Kidney epithelial cell (primary cell): Measurements from ENCODE around the gene HOXB7. TPM values are rescaled to one million over a fixed set of nuclear protein-coding genes. Genes with fewer than 3 reads are reported as not detected.

Experiments
- DNase-seq: peaks from one replicate; pipeline ENCODE4 v3.0.0-alpha.2; 2010; ENCODE audit warnings: low read depth
- H3K27me3 ChIP-seq: 2 replicates; pipeline ENCODE4 v1.6.0; 2011; ENCODE audit warnings: low read length; ENCODE audit not compliant: control insufficient read depth, insufficient read depth
- H3K36me3 ChIP-seq: 2 replicates; pipeline ENCODE4 v1.5.1; 2011; ENCODE audit warnings: low read length; ENCODE audit not compliant: control insufficient read depth, insufficient read depth
- H3K4me3 ChIP-seq: 2 replicates; pipeline ENCODE4 v1.5.1; 2011; ENCODE audit warnings: low read depth, mild to moderate bottlenecking, control low read depth, low read length
- total RNA-seq: library from RNA; depleted of rRNA; stranded (reverse); fragments of >200 nt; gene quantifications from 2 replicates; pipeline ENCODE4 v1.2.3, GENCODE V29; 2015
- TF ChIP-seq, protein P1 (sequence below): IDR thresholded peaks from 2 replicates; pipeline ENCODE4 v1.5.1; 2011; ENCODE audit warnings: mild to moderate bottlenecking, moderate library complexity, low read length, control low read depth, inconsistent platforms; ENCODE audit not compliant: insufficient read depth, poor library complexity, severe bottlenecking

Gene HOXB7
- total RNA-seq, 1 donor from 2014 or later, result 27.2 TPM

DNA sequence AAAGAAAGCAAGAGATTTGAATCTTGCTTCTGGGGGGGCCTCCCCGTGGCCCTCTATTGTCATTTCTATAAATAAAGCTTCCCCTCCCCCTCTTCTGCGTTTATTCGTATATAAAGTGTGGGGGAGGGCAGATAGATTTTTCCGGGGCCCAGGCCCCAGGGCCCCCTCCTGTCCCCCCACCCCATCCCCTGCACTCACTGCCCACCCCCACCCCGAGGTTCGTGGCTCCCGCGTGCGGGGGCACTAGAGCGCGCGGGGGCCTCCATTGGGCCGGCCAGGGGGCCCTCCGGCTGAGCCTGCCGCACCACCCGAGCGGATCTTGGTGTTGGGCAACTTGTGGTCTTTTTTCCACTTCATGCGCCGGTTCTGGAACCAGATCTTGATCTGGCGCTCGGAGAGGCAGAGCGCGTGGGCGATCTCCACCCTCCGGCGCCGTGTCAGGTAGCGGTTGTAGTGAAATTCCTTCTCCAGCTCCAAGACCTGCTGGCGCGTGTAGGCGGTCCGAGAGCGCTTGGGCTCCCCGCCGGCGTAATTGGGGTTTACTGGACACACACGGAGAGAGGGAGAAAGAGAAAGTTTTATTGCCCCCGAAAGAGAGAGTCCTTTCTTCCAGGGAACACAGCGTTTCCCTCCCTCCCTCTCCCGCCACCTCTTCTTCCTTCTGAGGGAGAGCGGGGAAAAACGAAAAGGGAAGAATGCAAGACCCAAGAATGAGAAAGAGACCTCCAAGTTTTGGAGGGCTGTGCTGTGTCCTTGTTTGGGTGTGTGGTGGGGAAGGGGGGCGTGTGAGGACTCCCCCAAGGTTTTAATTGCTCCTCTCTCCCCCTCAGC is 34.1 kb downstream of the HOXB7 start:
- H3K27me3 ChIP-seq, result no peaks in the 10 kb centered on the region

DNA sequence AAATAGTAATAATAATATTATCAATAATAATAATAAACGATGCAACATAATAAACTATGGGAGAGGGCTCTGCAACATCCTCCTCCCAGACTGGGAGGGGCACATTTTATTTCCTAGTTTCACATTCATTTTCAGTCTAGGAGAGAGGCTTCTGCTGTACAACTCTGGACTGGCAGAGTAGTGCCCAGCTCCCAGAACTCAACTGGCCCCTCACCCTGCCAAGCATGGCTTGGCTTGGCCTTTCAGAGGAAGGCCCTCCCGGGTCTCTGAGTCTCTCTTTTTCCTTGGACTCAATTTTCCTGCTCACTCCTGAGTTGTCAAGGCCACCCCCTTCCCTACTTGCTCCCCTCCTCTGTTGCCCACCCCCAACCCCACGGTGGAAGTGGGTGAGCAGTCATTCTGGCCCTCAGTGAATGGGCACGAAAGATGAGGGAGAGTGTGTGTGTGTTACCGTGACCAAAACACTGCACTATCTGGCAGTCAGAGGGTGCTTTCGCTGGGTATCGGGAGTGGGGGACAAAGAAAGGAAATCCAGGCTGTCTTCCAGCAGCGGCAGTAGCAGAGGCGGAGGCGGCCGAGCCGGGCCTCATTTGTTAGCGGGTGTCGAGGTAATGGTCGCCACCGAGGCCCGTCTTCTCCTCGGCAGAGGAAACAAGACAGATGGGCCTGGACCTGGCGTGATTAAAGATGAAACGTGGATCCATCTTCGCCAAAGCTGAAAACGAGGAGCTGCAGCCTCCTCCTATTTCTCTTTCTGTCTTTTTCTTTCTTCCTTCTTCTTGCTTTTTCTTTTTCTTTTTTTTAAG is 34.9 kb downstream of the HOXB7 start:
- TF ChIP-seq, protein P1, sequence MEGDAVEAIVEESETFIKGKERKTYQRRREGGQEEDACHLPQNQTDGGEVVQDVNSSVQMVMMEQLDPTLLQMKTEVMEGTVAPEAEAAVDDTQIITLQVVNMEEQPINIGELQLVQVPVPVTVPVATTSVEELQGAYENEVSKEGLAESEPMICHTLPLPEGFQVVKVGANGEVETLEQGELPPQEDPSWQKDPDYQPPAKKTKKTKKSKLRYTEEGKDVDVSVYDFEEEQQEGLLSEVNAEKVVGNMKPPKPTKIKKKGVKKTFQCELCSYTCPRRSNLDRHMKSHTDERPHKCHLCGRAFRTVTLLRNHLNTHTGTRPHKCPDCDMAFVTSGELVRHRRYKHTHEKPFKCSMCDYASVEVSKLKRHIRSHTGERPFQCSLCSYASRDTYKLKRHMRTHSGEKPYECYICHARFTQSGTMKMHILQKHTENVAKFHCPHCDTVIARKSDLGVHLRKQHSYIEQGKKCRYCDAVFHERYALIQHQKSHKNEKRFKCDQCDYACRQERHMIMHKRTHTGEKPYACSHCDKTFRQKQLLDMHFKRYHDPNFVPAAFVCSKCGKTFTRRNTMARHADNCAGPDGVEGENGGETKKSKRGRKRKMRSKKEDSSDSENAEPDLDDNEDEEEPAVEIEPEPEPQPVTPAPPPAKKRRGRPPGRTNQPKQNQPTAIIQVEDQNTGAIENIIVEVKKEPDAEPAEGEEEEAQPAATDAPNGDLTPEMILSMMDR, result no peak
- H3K27me3 ChIP-seq, result no peaks in the 10 kb centered on the region
- H3K4me3 ChIP-seq, result peak overlapping the region; percentile 68
- peaks cover 3% of the 10 kb centered on the region for H3K36me3 ChIP-seq
- no peak for DNase-seq

More for the DNA sequence above, 34.1 kb downstream of the HOXB7 start:
- Histone ChIP-seq H3K4me3 (peak overlapping the region; percentile 68), H3K36me3 (peaks cover 3% of the 10 kb centered on the region)
- DNase-seq, result no peak
- TF ChIP-seq, protein P1, result no peak

DNA sequence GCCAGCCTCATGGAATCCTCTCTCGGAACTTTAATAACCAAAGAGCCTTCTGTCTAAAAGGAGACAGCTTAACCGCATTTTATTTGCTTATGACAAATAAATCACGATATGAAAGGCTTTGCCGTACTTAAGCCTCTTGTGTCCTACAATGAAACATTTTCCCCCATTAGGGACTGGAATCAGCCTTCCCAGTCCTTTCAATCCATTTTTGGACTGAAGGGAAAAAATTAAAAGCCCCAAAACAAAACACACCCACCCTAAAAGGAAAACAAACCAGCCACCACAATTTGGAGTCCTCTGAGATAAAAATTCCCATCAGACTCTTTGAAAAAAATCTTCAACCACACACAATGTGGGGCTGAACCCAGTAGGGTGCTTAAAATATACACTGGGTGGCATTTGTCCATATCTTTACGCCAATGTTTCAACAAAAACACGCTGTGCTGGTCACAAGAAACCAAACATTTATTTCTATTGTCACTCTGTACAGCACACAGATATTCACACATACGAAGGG is 35.7 kb downstream of the HOXB7 start:
- Histone ChIP-seq H3K4me3 (peak overlapping the region; percentile 27), H3K27me3 (no peaks in the 10 kb centered on the region), H3K36me3 (peaks cover 3% of the 10 kb centered on the region)
- DNase-seq, result no peak
- TF ChIP-seq, protein P1, result no peak

DNA sequence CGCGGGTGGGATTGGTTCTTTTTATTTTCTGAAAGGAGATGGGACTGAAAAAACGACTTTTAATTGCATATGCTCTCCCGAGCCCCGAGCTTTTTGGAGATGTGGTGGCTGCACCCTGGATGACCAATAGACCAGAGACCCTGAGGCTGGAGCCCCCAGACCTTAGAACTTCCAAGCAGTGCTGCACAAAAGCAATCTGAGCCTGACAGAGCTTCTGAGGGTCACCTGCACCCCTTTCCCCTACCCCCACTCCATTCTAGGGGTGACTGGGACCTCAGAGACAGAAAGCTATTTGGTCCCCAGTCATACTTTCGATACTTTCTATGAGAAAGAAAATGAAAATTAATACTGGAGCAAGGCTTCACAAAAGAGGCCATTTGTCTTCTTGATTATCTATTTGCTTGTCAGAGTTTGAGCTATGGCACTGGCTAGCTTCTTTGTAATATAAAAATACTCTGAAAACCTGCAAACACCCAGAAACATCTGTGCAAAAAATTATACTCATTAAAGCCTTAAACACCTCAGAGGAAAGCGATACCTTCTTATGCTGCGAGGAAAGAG is 36.2 kb downstream of the HOXB7 start:
- peak overlapping the region; percentile 27 for H3K4me3 ChIP-seq
- peaks cover 3% of the 10 kb centered on the region for H3K36me3 ChIP-seq
- no peak for DNase-seq
- no peaks in the 10 kb centered on the region for H3K27me3 ChIP-seq
- TF ChIP-seq, protein P1, result no peak

DNA sequence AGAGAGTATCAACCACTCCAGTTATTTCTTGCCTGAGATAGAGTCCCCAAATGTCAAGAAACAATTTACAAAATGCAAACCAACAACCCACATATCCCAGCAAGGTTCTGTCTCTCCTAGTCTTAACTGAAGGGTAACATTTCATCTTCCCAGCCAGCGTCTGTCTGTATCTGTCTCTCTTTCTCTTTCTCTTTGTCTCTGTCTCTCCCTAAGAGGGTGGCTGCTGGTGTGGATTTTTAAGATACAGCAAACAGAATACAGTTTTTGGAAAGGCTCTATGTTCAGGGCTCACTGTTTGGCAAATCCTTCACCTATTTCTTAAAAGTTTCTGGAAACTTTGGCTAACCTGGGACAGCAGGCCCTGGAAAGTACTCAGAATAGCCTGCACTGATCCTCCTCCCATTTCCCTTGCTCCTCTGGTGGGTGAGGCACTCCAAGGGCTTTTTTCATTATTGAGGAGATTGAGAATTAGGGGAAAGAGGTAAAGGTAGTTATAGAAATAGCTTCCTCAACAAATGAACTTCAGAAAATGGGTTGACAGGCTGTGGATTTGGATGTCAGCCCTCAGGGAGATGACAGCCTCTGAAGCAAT is 38.9 kb downstream of the HOXB7 start:
- H3K27me3 ChIP-seq, result no peaks in the 10 kb centered on the region
- no peaks in the 10 kb centered on the region for H3K36me3 ChIP-seq
- DNase-seq, result no peak
- TF ChIP-seq, protein P1, result no peak
- peak overlapping the region; percentile 26 for H3K4me3 ChIP-seq
